Right hindlimb (tissue), 1 donor: Measurements from ENCODE around the gene METTL25B.

ENCODE experiments used
- DNase-seq: peaks from one replicate; pipeline ENCODE4 v3.0.0-alpha.2; 2018

METTL25B gene

DNA sequence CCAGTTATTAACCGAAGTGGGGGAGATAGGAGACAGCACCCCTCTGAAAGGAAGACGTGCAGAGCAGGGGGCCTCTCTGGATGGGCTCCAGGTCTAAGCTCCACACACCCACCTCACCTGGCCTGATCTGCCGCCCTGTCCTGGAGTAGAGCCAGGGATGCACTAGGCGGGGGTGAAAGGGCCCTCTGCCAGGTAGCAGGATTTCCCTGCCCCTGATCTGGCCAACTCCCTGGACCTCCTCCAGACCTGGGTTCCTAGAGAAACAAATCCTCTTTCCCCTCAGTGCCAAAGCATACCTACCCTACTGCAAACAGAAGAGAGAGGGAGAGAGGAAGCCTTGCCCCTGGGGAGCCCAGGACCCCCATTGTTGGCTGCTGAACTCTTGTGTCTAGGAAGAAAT lies 24.9 kb upstream of the METTL25B start:
- DNase-seq: no peak

GRCh38 chr1:156703741-156704140 lies 24.5 kb upstream of the METTL25B start:
- DNase-seq: no peak

DNA sequence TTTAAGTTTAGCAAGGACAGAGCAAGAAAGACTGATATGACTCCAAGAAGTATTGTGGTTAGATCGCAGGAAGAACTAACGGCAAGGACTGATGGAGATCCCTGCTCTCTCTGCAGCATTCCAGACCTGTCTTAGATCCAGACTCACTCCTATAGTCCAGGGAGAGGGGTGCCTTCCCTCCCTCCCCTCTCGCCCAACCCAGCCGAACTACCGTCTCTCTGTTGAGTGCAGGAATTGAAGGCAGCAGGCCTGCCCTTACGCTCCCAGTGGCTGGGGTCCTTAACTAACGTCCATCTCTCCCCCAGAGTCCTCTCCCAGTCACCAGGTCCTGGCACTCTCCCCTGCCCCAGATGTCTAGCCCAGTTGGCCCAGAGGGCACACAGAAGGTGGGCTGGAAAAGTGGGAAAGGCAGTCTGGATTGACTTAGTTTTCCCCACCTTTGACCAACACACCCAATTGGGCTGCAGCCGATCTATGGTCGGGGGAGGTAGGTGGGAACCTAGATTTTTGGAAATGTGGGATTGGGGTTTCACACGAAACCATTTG lies 24.0 kb upstream of the METTL25B start:
- DNase-seq: no peak

DNA sequence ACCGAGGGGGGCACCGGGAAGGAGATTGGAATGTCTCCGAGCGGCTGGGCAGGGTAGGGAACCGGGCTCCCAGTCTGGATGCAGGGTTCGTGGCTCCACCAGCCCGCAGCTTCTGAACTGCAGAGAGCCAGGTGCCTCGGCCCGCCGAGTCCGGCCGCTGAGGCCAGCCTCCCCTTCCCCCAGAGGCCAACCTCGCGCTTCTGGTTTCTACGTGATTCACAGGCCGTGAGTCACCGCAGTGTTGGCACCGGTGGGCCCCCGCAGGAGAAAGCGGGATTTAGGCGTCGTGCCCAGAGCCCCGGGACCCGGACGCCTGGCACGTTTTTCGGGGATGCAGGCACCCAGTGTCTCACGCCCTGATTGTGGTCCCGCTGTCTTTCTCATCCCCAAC lies 23.3 kb upstream of the METTL25B start:
- DNase-seq: peak; percentile 61

DNA sequence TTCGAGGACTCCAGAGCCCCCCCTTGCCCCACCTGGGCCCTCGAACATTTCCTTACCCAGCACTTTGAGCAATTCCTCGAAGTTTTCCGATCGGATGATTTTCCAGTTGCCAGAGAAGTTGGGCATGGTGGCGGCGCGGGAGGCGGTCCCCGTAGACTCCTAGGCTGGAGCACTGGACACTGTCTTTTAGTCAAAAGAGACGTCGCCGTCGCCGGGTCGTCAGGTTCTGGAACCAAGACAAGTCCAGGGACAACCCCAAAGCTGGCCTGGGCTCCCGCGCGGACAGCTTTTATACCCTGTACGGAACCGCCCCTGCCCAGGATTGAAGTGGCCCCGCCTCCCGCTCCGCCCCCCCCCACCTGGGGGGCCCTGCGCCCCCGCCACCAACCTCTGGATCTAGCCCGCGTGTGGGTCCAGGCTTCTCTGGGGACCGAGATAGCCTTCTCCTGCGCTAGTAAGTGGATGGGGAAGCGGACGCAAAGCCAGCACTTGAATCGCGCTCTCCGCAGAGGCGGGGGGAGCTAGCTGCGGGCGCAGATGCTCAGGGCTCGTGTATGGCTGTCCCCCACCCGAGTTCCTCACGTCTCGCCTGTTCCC lies 22.9 kb upstream of the METTL25B start, which contains the start of gene CRABP2:
CRABP2 (minus strand) TSS at position 263 of the 597 bp plus-strand sequence; CDS start at position 126, 137 bp downstream.
- DNase-seq: peak; percentile 88

DNA sequence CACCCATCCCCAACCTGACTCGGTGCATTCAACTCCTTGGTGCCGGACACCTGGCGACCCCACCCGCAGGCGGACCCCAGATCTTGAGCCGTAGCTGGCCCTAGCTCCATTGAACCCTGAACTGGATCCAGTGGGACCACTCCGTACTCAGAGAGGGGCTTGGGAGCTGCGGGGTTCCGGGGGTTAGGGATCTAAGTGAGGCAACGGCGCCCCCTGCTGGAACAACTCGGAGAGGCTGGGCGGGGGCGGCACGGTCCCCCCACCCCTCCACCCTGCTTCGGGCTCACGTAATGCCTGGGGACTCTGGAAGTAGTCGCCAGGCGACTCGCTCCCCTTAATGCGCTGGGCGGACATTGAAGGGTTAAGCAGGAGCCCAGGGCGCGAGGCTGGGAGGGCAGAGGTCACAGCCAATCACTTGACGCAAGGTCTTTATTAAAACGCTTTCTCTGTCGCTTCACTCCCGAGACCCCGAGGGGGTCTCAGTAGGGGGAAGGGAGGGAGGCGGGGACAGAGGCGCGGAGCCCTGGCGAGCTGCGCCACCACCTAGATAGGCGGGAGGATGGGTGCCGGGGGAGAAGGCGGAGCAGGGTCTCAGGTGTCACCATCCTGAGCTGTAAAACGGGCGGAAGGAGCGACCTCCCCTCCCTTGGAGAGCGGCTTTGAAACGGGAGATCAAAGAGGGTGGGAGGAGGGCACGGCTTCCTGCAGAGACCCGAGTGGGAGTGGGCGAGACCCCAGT lies 22.2 kb upstream of the METTL25B start:
- peak; percentile 90 for DNase-seq

DNA sequence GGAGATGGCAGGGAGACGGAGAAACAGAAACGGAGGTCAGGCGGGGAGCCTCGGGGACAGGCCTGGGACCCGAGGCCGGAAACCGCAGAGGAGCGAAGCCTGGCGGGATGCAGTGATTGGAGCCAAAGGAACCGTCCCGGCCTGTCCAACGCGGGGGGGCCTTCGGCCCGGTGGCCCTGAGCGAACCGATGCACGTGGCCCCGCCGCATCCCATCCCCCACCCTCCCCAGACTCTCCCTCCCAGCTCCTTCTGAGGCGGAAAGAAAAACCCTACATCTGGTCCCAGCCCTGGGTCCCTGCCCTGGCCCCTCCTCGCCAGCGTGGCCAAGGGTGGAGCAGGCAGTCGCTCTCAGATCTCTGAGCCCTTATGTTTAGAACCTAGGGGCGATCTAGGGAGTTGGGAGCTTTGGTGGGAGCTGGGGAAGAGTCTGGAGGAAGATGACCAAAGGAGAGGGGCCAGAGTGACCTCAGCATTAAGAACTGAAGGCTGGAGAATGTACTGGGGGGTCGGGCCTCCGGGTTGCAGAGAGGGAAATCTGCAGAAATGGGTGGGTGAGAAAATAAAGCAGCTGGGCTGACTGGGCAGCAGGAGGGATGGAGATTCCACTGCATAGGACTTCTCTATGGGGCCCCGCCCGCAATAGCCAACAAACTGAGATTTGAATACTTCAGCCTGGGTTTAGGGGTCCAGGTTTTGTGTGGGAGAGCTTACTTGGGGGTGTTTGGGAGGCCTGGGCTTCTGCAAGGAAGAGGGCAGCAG lies 21.4 kb upstream of the METTL25B start:
- peak; percentile 93 for DNase-seq

- DNase-seq: peak; percentile 87
These were observed 20.7 kb upstream of the METTL25B start for GRCh38 chr1:156707417-156708217.

- DNase-seq: no peak
These were observed 20.0 kb upstream of the METTL25B start for GRCh38 chr1:156708218-156708661.

DNA sequence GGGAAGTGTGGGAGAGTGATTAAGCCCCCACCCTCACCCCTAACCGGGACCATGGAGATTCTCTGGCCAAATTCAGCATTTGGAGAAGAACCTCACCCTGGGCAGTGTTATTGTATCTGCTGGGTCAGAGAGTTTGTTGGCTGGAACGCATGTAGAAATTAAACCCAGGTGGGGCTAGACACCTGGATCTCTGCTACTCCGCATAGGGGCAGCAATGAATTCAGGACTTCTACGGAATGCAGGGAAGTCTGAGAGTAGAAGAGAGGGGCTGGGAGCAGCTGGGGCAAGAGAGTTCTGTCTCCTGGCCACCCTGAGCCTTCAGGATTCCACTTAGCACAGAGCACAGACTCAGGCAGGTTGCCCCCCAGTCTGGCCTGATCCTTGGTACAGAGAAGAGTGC lies 19.2 kb upstream of the METTL25B start:
- DNase-seq: no peak

- DNase-seq: peak; percentile 85
These were observed 18.3 kb upstream of the METTL25B start for GRCh38 chr1:156709757-156710489.

GRCh38 chr1:156711011-156711817 lies 17.1 kb upstream of the METTL25B start:
- DNase-seq: peak; percentile 79

DNA sequence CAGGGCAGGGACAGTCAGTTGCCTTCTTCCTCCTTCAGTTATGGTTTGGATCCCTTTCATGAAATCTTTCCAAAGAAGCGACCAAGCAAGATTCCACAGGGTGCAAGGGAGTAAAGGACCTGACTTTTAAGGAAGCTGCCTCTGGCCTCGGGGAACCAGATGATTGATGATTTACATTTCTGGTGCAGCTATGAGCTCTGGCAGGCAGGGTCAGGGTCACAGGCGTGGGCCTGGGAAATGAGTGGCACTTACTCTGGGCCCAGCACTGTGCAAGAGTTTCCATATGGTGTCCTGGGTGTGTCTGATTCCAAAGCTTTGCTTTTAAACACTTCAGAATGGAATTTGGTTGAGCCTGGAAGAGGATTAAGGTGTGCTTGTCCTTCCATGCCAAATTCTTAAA lies 15.6 kb upstream of the METTL25B start:
- no peak for DNase-seq

DNA sequence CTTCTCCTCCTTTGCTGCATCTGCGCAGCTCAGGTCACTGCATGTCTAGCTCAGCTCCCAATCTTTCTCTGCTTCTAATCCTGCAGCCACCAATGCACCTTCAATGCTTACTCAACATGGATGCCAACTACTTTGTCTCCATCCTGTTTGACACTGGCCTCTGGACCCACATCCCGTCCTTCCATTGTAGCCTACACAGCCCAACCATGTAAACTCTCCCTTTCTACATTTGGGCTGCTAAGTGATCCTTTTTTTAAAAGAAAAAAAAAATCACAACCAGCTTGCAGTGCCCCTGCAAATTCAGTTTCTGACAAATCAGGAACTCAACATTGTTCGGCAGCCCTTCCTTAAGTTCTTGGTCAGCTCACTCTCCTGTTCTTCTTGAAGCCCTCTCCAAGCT lies 13.4 kb upstream of the METTL25B start:
- peak; percentile 19 for DNase-seq

DNA sequence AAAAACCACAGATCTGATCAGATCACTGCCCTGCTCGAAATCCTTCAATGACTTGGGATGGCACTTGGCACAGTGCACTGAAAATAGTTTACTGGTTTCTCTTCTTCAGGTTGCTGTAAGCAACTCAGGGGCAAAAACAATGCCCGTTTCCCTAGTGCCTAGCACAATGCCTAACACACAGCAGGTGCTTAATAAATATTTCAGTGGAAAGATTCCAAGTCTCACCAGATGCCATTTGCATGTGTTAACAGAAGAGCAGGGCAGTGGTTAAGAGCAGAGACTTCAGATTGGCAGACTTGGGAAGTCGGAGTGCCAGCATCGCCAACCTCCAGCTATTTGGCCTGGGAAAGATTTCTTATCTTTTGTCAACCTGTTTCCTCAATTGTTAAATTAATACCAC lies 10.9 kb upstream of the METTL25B start:
- no peak for DNase-seq

DNA sequence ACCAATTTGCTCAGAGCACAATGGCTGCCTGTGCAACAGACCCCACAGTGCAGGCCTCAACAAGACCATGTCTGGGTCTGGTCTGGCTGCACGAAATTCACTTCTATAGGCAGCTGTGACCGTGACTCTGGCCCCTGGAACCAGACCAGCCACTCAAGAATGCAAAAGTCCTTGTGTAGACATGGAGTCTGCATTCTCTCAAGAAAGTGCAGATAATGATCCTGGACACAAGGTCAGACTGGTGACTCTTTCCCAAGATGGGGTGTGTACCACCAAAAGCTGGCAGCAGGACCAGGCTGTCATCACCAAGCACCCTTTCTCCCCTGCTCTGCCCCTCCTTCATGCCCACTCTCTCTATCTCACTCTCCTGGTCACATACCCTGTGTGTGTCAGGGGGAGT lies 7.1 kb upstream of the METTL25B start:
- DNase-seq: no peak

DNA sequence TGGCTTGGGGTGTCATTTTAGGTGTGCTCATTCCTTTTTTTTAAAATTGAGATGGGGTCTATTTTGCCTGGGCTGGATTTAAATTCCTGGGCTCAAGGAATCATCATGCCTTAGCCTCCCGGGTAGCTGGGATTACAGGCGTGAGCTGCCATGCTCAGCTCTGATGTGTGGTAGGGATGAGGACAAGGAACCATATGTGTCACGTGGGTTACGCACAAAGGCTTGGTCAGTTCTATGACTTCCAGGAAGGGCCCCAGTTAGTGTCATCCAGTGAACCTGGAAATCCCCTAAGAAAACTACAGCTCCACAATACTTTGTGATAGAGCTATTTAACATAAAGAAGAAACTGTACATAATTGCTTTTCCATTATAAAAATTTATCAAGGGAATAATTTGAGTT lies 6.7 kb upstream of the METTL25B start:
- no peak for DNase-seq

DNA sequence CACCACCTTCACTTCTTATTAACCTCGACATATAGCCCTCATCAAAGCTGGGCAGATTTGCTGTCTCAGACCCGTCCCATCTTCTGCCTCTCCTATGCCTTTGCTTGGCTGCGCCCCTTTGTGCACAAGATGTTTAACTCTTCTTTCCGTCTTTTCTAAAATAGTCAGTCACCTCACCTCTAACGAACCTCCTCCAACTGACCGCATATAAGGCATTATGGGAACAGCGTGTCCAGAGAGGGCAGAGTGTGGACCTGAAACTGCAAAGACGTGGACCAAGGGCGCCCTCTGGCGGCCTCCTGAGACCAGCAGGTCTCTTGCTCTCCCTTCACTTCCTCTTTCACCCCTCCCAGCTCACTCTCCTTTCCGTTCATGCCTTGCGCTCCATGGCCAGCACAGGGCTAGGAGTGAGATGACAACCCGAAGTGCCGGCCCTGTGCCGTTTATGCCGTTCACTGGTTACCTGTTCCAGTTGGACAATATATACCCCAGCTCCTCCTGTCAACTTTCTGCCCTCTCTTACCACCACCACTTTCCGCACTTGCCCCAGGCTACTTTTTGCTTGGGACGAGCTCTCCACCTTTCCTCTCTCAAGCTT lies 2.5 kb upstream of the METTL25B start:
- DNase-seq: peak; percentile 92

DNA sequence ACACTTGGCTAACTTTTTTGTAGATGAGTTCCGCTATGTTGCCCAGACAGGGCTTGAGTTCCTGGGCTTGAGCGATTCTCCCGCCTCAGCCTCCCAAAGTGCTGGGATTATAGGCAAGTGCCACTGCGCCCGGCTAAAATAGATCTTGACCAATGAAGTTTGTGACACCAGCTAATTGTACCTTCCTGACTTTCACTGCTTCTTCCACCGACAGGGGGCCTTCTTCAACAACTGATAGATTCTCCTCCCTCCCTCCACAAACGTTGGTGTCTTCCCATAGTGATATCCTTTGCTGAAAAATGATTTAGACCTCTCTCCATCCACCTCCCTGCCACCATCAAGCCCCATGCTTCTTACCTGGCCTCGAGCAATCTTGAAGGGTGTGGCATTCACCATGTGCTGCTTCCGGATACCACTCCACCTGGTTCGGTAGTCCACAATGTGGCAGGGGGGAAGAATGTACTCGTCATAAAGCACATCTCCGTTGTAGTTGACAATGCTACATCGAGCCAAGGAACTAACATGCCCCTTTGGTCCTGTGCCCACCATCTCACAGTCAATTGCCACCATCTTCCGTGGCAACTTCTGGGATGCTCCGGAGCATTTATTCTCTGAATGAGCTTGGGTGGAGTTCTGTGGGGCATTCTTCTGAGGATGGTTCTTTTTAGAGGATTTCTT lies 1.6 kb upstream of the METTL25B start:
- peak; percentile 57 for DNase-seq

DNA sequence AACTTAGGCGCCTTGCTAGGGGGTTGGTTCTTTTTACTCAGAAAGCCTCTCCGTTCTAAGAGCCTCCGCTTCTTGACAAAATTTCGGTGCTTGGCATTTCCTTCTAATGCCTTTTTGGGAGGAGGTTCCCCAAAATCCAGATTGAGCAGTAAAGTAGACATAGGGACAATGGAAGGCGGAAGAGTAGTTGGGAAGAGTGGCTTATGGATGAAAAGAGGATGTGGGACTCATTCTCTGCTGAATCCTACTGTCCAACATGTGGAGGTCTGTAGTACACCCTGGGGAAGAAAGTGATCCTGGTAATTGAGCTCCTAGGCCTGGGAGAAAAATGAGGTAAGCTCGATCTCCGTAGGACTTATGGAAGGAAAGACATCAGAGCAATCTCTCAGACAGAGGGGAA lies 777 bp upstream of the METTL25B start:
- DNase-seq: no peak
